Measurements from ENCODE around the gene TMEM30A. TPM values are rescaled to one million over a fixed set of nuclear protein-coding genes. Genes with fewer than 3 reads are reported as not detected.

TMEM30A gene
- total and polyA plus RNA-seq, 12 donors = 28.7 to 68.0 (median 51.0) TPM

DNA sequence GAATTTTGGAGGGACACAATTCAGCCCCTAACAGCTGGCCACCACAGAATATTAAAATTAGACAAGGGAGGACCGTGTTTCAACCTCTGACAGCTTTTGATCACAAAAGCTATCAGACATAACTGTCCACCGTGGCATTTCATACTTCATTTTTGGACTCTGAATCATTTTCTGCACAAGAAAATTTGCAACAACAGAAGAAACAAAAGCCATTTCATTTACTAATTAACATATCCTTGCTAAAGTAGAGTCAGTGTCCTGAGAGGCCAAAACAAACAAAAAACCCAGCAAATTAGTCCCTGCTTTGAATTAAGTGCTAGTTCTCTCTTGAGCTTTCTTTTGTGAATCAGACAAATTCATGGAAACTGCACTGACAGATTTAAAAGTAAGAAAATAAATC lies 61.2 kb downstream of the TMEM30A start:
- peaks cover 0 to 15% (median 0%) of the 10 kb centered on the region in 9 donors for H3K4me1 ChIP-seq
- no peaks in the 10 kb centered on the region for H3K9me3 ChIP-seq
- TF ChIP-seq, protein P1, sequence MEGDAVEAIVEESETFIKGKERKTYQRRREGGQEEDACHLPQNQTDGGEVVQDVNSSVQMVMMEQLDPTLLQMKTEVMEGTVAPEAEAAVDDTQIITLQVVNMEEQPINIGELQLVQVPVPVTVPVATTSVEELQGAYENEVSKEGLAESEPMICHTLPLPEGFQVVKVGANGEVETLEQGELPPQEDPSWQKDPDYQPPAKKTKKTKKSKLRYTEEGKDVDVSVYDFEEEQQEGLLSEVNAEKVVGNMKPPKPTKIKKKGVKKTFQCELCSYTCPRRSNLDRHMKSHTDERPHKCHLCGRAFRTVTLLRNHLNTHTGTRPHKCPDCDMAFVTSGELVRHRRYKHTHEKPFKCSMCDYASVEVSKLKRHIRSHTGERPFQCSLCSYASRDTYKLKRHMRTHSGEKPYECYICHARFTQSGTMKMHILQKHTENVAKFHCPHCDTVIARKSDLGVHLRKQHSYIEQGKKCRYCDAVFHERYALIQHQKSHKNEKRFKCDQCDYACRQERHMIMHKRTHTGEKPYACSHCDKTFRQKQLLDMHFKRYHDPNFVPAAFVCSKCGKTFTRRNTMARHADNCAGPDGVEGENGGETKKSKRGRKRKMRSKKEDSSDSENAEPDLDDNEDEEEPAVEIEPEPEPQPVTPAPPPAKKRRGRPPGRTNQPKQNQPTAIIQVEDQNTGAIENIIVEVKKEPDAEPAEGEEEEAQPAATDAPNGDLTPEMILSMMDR (IDR thresholded peaks at IDR 0.05) = no peak
- 66 to 74% methylated on average over 2 of the region's 2 CpGs for WGBS, 2 donors
- intact Hi-C loops (cut with DNase I) = no loop called here
- no peaks in the 10 kb centered on the region for H3K27me3 ChIP-seq
- no peak for DNase-seq
- no peaks in the 10 kb centered on the region for H3K36me3 ChIP-seq
- H3K4me3 ChIP-seq = no peak overlapping the region
- peak overlapping the region in 4 of 10 donors; percentile 4 to 39 (median 16) for H3K27ac ChIP-seq
- no peak for ATAC-seq

DNA sequence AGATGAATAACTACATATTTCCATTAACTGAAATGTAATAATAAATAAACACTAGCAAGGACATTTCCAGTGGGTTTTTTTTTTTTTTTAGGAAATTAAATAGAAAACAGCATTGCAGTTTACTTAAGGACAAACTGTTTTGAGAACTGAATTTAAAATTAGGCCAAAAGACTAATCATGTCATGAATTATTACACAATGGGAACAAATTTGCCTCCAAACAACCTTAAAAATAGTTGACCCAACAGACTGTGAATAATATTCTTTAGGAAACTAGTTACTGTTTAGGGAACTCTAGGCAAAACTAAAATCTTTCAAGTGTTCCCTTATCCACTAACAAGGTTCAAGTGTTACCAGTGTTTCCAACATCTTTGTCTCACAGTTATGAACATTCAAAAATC lies 62.3 kb downstream of the TMEM30A start:
- Histone ChIP-seq H3K4me1 (peaks cover 0 to 24% (median 8%) of the 10 kb centered on the region in 9 donors), H3K27me3 (no peaks in the 10 kb centered on the region), H3K36me3 (no peaks in the 10 kb centered on the region), H3K27ac (peak overlapping the region in 4 of 10 donors; percentile 12 to 43 (median 30)), H3K4me3 (no peak overlapping the region), H3K9me3 (no peaks in the 10 kb centered on the region)
- DNase-seq = no peak
- intact Hi-C loops (cut with DNase I) = no loop called here
- peak in 2 of 8 donors; percentile 46 to 55 for ATAC-seq
- TF ChIP-seq, protein P1 (IDR thresholded peaks at IDR 0.05) = no peak

DNA sequence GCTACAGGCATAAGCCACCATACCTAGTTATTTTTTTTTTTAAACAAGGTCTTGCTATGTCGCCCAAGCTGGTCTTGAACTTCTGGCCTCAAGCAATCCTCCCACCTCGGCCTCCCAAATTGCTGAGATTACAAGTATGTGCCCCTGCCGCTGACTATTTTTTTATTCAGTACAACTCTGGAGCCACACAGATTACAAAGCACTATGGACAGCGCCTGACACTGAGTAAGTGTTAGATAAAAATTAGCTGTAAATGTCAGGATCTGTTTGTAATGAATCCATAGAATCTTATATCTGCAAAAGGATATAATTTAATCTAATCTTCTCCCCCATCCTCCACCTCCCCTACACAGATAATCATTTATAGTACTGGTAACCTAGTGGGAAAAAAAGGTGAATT lies 63.5 kb downstream of the TMEM30A start:
- TF ChIP-seq, protein P1 (IDR thresholded peaks at IDR 0.05) = no peak
- Histone ChIP-seq H3K4me3 (no peak overlapping the region), H3K27ac (no peak overlapping the region), H3K27me3 (no peaks in the 10 kb centered on the region), H3K4me1 (peaks cover 0 to 34% (median 14%) of the 10 kb centered on the region in 9 donors), H3K9me3 (no peaks in the 10 kb centered on the region), H3K36me3 (no peaks in the 10 kb centered on the region)
- intact Hi-C loops (cut with DNase I) = no loop called here
- 83 to 90% methylated on average over 4 of the region's 4 CpGs for WGBS, 2 donors
- no peak for ATAC-seq
- DNase-seq = no peak

DNA sequence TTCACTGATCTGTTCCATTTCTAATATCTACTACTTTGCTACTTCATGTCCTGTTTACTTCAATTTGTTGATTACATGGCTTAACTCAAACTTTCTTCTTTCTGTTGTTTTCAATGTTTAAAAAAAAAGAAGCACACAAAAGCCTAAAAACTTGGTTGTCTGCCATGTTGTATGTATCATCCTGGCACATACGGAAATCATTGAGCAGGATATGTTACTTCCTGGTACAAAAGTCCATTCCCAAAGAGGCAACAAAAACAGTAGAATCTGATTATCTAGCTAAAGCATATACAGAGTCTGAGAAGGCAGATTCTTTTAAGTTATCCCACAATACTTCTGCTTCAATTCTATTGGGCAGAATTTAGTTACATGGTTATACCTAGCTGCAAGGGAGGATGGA lies 64.2 kb downstream of the TMEM30A start:
- no peak for DNase-seq
- no peaks in the 10 kb centered on the region for H3K27me3 ChIP-seq
- TF ChIP-seq, protein P1 (IDR thresholded peaks at IDR 0.05) = no peak
- peaks cover 0 to 34% (median 14%) of the 10 kb centered on the region in 9 donors for H3K4me1 ChIP-seq
- H3K36me3 ChIP-seq = no peaks in the 10 kb centered on the region
- no peaks in the 10 kb centered on the region for H3K9me3 ChIP-seq
- ATAC-seq = no peak
- intact Hi-C loops (cut with DNase I) = no loop called here
- 50 to 60% methylated on average over 1 of the region's 1 CpG for WGBS, 2 donors
- H3K4me3 ChIP-seq = no peak overlapping the region
- H3K27ac ChIP-seq = no peak overlapping the region

Measured in heart right ventricle (tissue), 16 donors.